Neuronal stem cell (in vitro differentiated cells): ENCODE results near the gene TRMT61A.

Experiments
- DNase-seq: peaks from one replicate; pipeline ENCODE4 v3.0.0-alpha.2; 2013; ENCODE audit warnings: low spot score
- H2AFZ ChIP-seq: one replicate; pipeline ENCODE4 v1.6.1; 2013; ENCODE audit warnings: mild to moderate bottlenecking, low read length, inconsistent platforms
- H2AK5ac ChIP-seq: 2 replicates; pipeline ENCODE4 v1.6.1; 2013; ENCODE audit warnings: low read depth, mild to moderate bottlenecking, inconsistent platforms, low read length, moderate library complexity, mixed read lengths
- H2BK120ac ChIP-seq: 2 replicates; pipeline ENCODE4 v1.6.1; 2013; ENCODE audit warnings: low read depth, mild to moderate bottlenecking, inconsistent platforms, low read length, moderate library complexity, mixed read lengths
- H2BK12ac ChIP-seq: one replicate; pipeline ENCODE4 v1.6.1; 2013; ENCODE audit warnings: low read length, inconsistent platforms
- H2BK15ac ChIP-seq: 2 replicates; pipeline ENCODE4 v1.6.1; 2013; ENCODE audit warnings: mild to moderate bottlenecking, low read length, inconsistent platforms, mixed read lengths
- H2BK5ac ChIP-seq: one replicate; pipeline ENCODE4 v1.6.1; 2013; ENCODE audit warnings: inconsistent platforms, mild to moderate bottlenecking, low read length, moderate library complexity
- H3K14ac ChIP-seq: one replicate; pipeline ENCODE4 v1.6.1; 2013; ENCODE audit warnings: low read length, inconsistent platforms
- H3K18ac ChIP-seq: 2 replicates; pipeline ENCODE4 v1.6.1; 2013; ENCODE audit warnings: low read length, inconsistent platforms
- H3K23ac ChIP-seq: 2 replicates; pipeline ENCODE4 v1.6.1; 2013; ENCODE audit warnings: low read depth, mild to moderate bottlenecking, mixed read lengths, low read length, inconsistent platforms; ENCODE audit not compliant: poor library complexity
- H3K27ac ChIP-seq: replicated peaks from 3 replicates; pipeline ENCODE4 v1.5.1; 2013; ENCODE audit warnings: low read length, inconsistent platforms
- H3K27me3 ChIP-seq, 3 experiments: 2 replicates each; pipeline ENCODE4 v1.6.1; 2013; ENCODE audit warnings: low read length in 3 of 3, mild to moderate bottlenecking in 2 of 3, inconsistent platforms in 1 of 3, low read depth in 1 of 3, mixed read lengths in 1 of 3, moderate library complexity in 1 of 3; ENCODE audit not compliant: control insufficient read depth in 3 of 3, insufficient read depth in 3 of 3
- H3K36me3 ChIP-seq, 2 donors: replicated peaks in 1 of 2; 2 replicates each; pipeline ENCODE4 v1.6.1; 2013; ENCODE audit warnings: low read length in 2 of 2; ENCODE audit not compliant: control insufficient read depth in 2 of 2, insufficient read depth in 2 of 2
- H3K4ac ChIP-seq: 2 replicates; pipeline ENCODE4 v1.6.1; 2013; ENCODE audit warnings: inconsistent platforms, mild to moderate bottlenecking, low read length, moderate library complexity
- H3K4me1 ChIP-seq, 2 donors: 1 replicate in 1 of 2; 2 replicates in 1 of 2; pipeline ENCODE4 v1.6.1; 2013; ENCODE audit warnings: low read length in 2 of 2, low read depth in 1 of 2; ENCODE audit not compliant: control insufficient read depth in 2 of 2, insufficient read depth in 1 of 2
- H3K4me2 ChIP-seq: one replicate; pipeline ENCODE4 v1.6.1; 2013; ENCODE audit warnings: mild to moderate bottlenecking, low read length, inconsistent platforms; ENCODE audit not compliant: insufficient read depth, poor library complexity, severe bottlenecking
- H3K4me3 ChIP-seq, 2 donors: 2 replicates each; pipeline ENCODE4 v1.5.1; 2013; ENCODE audit warnings: low read length in 2 of 2, mild to moderate bottlenecking in 2 of 2, inconsistent platforms in 1 of 2, moderate library complexity in 1 of 2
- H3K79me1 ChIP-seq: one replicate; pipeline ENCODE4 v1.6.1; 2013; ENCODE audit warnings: low read depth, mild to moderate bottlenecking, inconsistent platforms, low read length, moderate library complexity
- H3K9ac ChIP-seq: one replicate; pipeline ENCODE4 v1.6.1; 2013; ENCODE audit warnings: mild to moderate bottlenecking, low read depth, low read length, inconsistent platforms; ENCODE audit not compliant: poor library complexity
- H3K9me3 ChIP-seq, 2 donors: replicated peaks in 1 of 2; 2 replicates each; pipeline versions ENCODE3 to v1.6.1; 2013; ENCODE audit warnings: low read length in 2 of 2, mild to moderate bottlenecking in 2 of 2, inconsistent platforms in 1 of 2, low read depth in 1 of 2, mixed read lengths in 1 of 2, moderate library complexity in 1 of 2; ENCODE audit not compliant: control insufficient read depth in 2 of 2, insufficient read depth in 1 of 2
- H4K8ac ChIP-seq: one replicate; pipeline ENCODE4 v1.6.1; 2013; ENCODE audit warnings: low read depth, mild to moderate bottlenecking, inconsistent platforms, low read length, moderate library complexity
- H4K91ac ChIP-seq: one replicate; pipeline ENCODE4 v1.6.1; 2013; ENCODE audit warnings: low read length, low read depth, mild to moderate bottlenecking, inconsistent platforms; ENCODE audit not compliant: poor library complexity
- WGBS, 2 donors: extraction: QIAGEN DNeasy Blood & Tissue Kit; methylation state at CpG; one replicate each; pipeline ENCODE4 v1.1.7; 2013; ENCODE audit warnings: missing lambda C conversion rate in 2 of 2, mixed read lengths in 1 of 2; ENCODE audit not compliant: insufficient read length in 2 of 2, insufficient replicate concordance in 1 of 2; ENCODE audit errors: extremely low coverage in 2 of 2; 5-methylcytosine and 5-hydroxymethylcytosine counted together

Gene TRMT61A

GRCh38 chr14:103533999-103534575 is 5.1 kb downstream of the TRMT61A start:
- H2BK5ac ChIP-seq = no peak overlapping the region
- peaks cover 4 to 23% of the 10 kb centered on the region in 2 donors for H3K36me3 ChIP-seq
- no peak overlapping the region for H3K14ac ChIP-seq
- no peak overlapping the region for H2BK15ac ChIP-seq
- H2AFZ ChIP-seq = no peak overlapping the region
- H3K9ac ChIP-seq = no peak overlapping the region
- H2AK5ac ChIP-seq = peak overlapping the region; percentile 56
- peaks cover 0 to 3% of the 10 kb centered on the region in 2 donors for H3K9me3 ChIP-seq
- no peak overlapping the region for H3K27ac ChIP-seq
- no CpG with 5 or more reads among the region's 25 CpGs for WGBS, 2 donors
- peaks cover 14% of the 10 kb centered on the region for H3K79me1 ChIP-seq
- H3K4me3 ChIP-seq = no peak overlapping the region
- no peak overlapping the region for H3K23ac ChIP-seq
- no peak overlapping the region for H2BK12ac ChIP-seq
- no peak overlapping the region for H4K91ac ChIP-seq
- H3K4me2 ChIP-seq = no peak overlapping the region
- H3K27me3 ChIP-seq = no peaks in the 10 kb centered on the region
- H3K4me1 ChIP-seq = peaks cover 6 to 22% of the 10 kb centered on the region in 2 donors
- no peak overlapping the region for H3K18ac ChIP-seq
- no peak for DNase-seq
- no peak overlapping the region for H4K8ac ChIP-seq
- no peak overlapping the region for H2BK120ac ChIP-seq
- no peak overlapping the region for H3K4ac ChIP-seq

GRCh38 chr14:103534576-103535061 is 5.6 kb downstream of the TRMT61A start:
- H2BK15ac ChIP-seq = no peak overlapping the region
- H4K91ac ChIP-seq = no peak overlapping the region
- peaks cover 9% of the 10 kb centered on the region for H3K79me1 ChIP-seq
- H3K18ac ChIP-seq = no peak overlapping the region
- H2BK12ac ChIP-seq = no peak overlapping the region
- H4K8ac ChIP-seq = no peak overlapping the region
- no peak for DNase-seq
- no CpG with 5 or more reads among the region's 22 CpGs for WGBS, 2 donors
- H3K4me3 ChIP-seq = no peak overlapping the region
- no peak overlapping the region for H2BK120ac ChIP-seq
- H3K9me3 ChIP-seq = peaks cover 0 to 3% of the 10 kb centered on the region in 2 donors
- no peak overlapping the region for H3K4ac ChIP-seq
- H3K23ac ChIP-seq = no peak overlapping the region
- peaks cover 3 to 20% of the 10 kb centered on the region in 2 donors for H3K4me1 ChIP-seq
- H3K36me3 ChIP-seq = peaks cover 4 to 23% of the 10 kb centered on the region in 2 donors
- no peak overlapping the region for H3K27ac ChIP-seq
- H2BK5ac ChIP-seq = no peak overlapping the region
- H3K14ac ChIP-seq = no peak overlapping the region
- no peak overlapping the region for H3K9ac ChIP-seq
- H3K27me3 ChIP-seq = no peaks in the 10 kb centered on the region
- peak overlapping the region; percentile 56 for H2AK5ac ChIP-seq
- H3K4me2 ChIP-seq = no peak overlapping the region
- no peak overlapping the region for H2AFZ ChIP-seq

GRCh38 chr14:103535081-103535890 is 6.3 kb downstream of the TRMT61A start:
- no peak overlapping the region for H3K4me3 ChIP-seq
- H3K23ac ChIP-seq = no peak overlapping the region
- H3K9me3 ChIP-seq = peaks cover 0 to 3% of the 10 kb centered on the region in 2 donors
- no peak overlapping the region for H3K14ac ChIP-seq
- no peak for DNase-seq
- no peak overlapping the region for H2BK5ac ChIP-seq
- whole genome bisulfite sequencing, 2 donors = no CpG with 5 or more reads among the region's 21 CpGs
- no peak overlapping the region for H3K18ac ChIP-seq
- no peak overlapping the region for H4K91ac ChIP-seq
- no peak overlapping the region for H3K4me2 ChIP-seq
- H3K4me1 ChIP-seq = peaks cover 1 to 18% of the 10 kb centered on the region in 2 donors
- H3K4ac ChIP-seq = no peak overlapping the region
- H2BK12ac ChIP-seq = peak overlapping the region; percentile 30
- no peak overlapping the region for H4K8ac ChIP-seq
- H3K79me1 ChIP-seq = peaks cover 4% of the 10 kb centered on the region
- no peaks in the 10 kb centered on the region for H3K27me3 ChIP-seq
- H3K36me3 ChIP-seq = peaks cover 4 to 20% of the 10 kb centered on the region in 2 donors
- no peak overlapping the region for H2BK15ac ChIP-seq
- H3K27ac ChIP-seq = no peak overlapping the region
- no peak overlapping the region for H2AFZ ChIP-seq
- H3K9ac ChIP-seq = peak overlapping the region; percentile 53
- no peak overlapping the region for H2AK5ac ChIP-seq
- no peak overlapping the region for H2BK120ac ChIP-seq

GRCh38 chr14:103535891-103536565 is 7.0 kb downstream of the TRMT61A start:
- no peak overlapping the region for H2AK5ac ChIP-seq
- no peak overlapping the region for H3K14ac ChIP-seq
- no peak overlapping the region for H3K18ac ChIP-seq
- no peak overlapping the region for H2BK5ac ChIP-seq
- H4K91ac ChIP-seq = no peak overlapping the region
- no peaks in the 10 kb centered on the region for H3K27me3 ChIP-seq
- no peak overlapping the region for H3K4ac ChIP-seq
- no peak for DNase-seq
- H3K79me1 ChIP-seq = peaks cover 2% of the 10 kb centered on the region
- H2AFZ ChIP-seq = no peak overlapping the region
- WGBS, 2 donors = no CpG with 5 or more reads among the region's 11 CpGs
- peaks cover 0 to 3% of the 10 kb centered on the region in 2 donors for H3K9me3 ChIP-seq
- H3K23ac ChIP-seq = no peak overlapping the region
- no peak overlapping the region for H4K8ac ChIP-seq
- no peak overlapping the region for H3K4me3 ChIP-seq
- H2BK15ac ChIP-seq = no peak overlapping the region
- no peak overlapping the region for H3K9ac ChIP-seq
- no peak overlapping the region for H3K4me2 ChIP-seq
- peaks cover 6 to 23% of the 10 kb centered on the region in 2 donors for H3K4me1 ChIP-seq
- H2BK120ac ChIP-seq = no peak overlapping the region
- no peak overlapping the region for H3K27ac ChIP-seq
- peaks cover 4 to 13% of the 10 kb centered on the region in 2 donors for H3K36me3 ChIP-seq
- no peak overlapping the region for H2BK12ac ChIP-seq
